GM18861 (cell line): ENCODE measurements around the gene GSX2.
A peak's percentile ranks its signal among the peaks of the same experiment; 100 is the strongest.

Source experiments
- ATAC-seq: cut with Tn5 transposase; IDR thresholded peaks from one replicate; pipeline ENCODE4 v1.9.1; 2021; ENCODE audit not compliant: unreplicated experiment

The GSX2 gene

GRCh38 chr4:54076673-54077072, 23.3 kb upstream of the GSX2 start:
- no peak for ATAC-seq

- no peak for ATAC-seq
Measured at GRCh38 chr4:54077812-54078211, 22.2 kb upstream of the GSX2 start.

- no peak for ATAC-seq
Measured at GRCh38 chr4:54082168-54082567, 17.8 kb upstream of the GSX2 start.

DNA sequence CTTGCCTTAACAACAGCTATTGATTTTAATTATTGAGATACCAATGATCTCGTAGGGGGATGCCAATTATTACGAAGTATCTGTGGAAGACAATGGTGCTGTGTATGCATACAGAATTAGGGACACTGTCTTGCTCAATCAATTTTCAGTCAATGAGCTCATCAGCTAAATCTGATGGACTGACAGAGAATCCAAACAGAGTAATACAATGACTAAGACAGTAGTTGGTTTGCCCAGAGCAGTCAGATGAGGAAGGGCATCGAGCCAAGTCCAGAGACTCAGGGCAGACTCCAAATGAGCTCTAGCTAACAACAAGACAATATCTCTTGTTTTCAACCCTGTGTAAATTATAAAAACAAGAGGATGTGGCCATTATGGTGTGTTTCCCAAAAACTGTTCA, 14.7 kb upstream of the GSX2 start:
- no peak for ATAC-seq

- ATAC-seq, result no peak
Measured at GRCh38 chr4:54089875-54090274, 10.1 kb upstream of the GSX2 start.

DNA sequence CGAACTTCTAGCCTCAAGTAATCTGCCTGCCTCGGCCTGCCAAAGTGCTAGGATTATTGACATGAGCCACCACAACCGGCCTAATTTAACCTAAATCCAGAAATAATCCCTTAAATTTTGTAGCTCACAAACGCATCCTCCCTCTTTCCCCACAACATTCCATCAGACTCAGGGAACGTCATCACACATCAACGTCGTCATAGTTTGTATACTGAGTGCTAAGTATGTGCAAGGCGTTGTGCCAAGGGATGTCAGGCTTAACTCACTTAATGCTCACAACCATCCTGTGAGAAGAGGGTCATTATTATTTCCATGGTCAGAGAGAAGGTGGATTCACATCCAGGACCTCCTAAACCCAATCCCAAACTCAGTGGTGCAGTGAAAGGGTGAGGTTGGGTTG, 9.6 kb upstream of the GSX2 start:
- ATAC-seq, result no peak

GRCh38 chr4:54090804-54091623, 8.9 kb upstream of the GSX2 start:
- peak; percentile 45 for ATAC-seq

DNA sequence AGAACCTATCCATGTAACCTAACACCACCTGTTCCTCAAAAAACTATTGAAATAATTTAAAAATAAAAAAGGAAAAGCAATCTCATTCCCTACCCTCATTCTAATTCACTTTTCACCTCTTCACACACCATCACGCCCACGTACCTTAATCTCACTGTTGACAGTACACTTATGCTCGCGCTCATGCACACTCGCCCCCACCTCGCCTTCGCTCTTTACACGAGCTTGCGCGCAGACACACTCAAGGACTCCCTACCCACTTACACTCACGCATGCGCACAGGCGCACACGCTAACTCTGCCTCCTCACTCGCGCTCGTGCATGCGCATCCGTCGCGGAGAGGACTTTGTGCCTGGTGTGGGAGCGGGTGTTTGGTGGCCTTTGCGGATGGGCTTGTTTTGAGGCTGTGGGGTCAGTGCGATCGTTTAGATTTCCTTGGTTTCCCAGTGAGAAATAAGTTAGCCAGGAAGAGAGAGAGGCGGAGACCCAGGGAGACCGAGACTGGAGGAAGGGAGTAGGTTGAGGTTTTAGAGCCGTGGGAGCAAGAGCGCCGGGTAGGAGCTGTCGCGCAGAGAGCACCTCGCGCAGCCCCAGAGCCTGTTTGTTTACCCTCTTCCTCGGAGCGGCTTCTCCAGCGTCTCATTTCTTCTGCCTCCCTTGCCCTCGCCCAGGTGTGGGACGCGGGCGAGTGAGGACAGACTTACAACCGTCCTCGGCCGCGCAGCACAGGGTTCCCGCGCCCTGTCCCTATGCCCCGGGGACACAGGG, 8.1 kb upstream of the GSX2 start:
- ATAC-seq, result peak; percentile 73

- ATAC-seq, result no peak
Measured at GRCh38 chr4:54092405-54093323, 7.3 kb upstream of the GSX2 start.

- ATAC-seq, result no peak
Measured at GRCh38 chr4:54093324-54094240, 6.4 kb upstream of the GSX2 start.

GRCh38 chr4:54094451-54094850, 5.5 kb upstream of the GSX2 start:
- no peak for ATAC-seq

DNA sequence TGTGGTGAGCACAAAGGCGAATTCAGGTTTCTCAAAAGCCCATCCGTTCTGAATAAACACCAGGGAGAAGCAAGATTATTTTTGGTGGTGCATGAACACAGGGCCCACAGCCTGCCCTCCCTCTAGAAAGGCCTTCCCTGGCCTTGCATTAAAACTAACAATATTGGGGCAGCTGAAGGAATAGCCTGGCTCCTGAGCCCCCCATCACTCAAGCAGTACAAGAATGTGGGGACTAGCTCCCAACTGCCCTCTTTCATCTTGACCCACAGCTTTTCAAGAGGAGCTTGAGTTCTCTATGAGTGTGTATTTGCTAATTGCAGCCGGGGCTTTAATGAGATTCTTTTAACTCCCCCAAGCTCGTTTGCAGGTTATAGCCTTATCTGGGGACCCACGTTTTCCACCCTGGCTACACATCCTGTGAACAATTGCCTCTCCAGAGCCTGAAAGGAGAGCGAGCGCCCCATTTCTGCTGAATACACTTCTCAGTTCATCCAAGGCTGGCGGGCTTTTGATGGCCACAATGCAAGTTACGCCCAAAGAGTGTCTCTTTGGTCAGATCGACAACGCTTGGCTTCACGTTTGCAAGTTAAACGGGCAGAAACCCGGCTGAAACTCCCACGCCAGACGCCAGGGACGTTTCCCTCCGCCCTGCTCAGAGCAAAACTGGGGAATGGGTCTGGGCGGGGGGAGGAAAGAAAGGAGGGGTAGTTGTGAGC, 4.7 kb upstream of the GSX2 start:
- no peak for ATAC-seq

DNA sequence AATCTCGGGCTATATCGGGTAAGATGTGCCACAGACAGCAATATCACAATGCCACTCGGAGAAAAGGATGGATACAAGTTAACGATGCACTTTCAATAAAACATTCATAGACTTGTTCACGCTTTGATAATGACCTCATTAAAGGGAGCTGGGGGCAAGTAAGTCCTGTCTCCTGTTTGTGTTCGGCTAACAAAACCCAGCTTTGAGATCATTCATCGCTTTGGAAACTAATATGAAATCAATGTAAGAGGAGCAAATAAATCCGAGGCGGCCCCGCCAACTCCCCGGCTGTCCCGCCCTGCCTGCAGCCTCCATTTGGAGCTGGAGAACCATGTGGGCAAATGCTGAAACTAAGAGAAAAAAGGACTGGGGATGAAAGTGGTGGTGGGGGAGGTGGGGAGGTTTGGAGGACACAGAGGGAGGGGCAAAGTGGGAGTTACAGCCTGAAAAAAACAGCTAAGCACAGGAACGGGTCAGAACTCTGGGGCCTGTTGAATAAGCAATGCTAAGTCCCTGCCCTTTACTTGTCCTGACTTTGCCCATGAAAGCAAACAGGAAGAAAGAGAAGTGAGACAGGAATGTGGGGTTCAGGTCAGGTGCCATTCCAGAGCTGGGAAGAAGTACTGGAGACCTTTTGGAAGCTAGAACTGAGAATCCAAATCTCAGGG, 3.5 kb upstream of the GSX2 start:
- ATAC-seq, result no peak

DNA sequence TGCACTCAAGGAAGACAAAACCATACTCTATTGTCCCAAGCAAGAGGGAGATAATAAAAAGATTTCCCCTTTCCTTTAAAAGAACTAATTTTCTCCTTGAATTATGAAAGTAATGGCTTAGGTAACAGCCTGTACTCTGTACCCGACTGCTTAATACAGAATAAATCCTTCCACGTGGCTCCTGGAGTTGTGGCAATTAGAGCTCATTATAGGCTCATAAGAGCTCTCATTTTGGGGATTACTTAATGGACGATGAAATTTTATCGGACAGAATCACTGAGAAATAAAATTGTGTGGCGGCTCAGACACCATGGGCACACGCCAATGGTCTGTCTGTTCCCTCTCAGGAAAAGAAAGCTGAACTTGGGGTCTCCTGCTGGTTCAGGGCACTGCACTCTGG, 2.8 kb upstream of the GSX2 start:
- ATAC-seq, result no peak

DNA sequence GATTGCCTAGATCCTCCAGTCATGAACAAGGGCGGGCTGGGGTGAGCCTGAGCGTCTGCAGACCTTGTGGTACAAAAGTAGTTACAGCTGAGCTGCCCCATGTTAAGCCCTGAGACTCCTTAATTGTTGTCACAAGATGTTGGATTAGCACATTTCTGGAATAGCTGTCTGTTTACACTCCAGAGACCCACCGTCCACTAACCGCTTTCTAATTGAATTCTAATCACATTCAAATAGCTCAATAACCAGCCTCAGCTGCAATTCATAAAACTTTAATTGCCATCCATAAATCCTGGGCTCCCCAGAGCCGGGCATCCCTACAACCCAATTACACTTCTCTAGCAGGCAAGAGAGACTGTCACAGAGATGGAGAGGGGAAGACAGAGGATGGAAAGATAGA, 1.6 kb upstream of the GSX2 start:
- no peak for ATAC-seq

GRCh38 chr4:54099287-54099747, 646 bp upstream of the GSX2 start:
- no peak for ATAC-seq

- ATAC-seq, result no peak
Measured at GRCh38 chr4:54100595-54101189, 729 bp downstream of the GSX2 start.

- ATAC-seq, result no peak
Measured at GRCh38 chr4:54101190-54102041, 1.5 kb downstream of the GSX2 start.
